ENCODE data around the gene NFASC.

NFASC gene

GRCh38 chr1:205069371-205070125 is 198.9 kb downstream of the NFASC start:
- no peak for DNase-seq

- no peak for DNase-seq
Observed at GRCh38 chr1:205071028-205071409, 200.4 kb downstream of the NFASC start.

GRCh38 chr1:205071801-205072200 is 201.1 kb downstream of the NFASC start:
- no peak for DNase-seq

GRCh38 chr1:205072286-205072685 is 201.6 kb downstream of the NFASC start:
- DNase-seq, result no peak

Data from NCI-H2081 (cell line).